GM23248 (cell line): Measurements from ENCODE around the gene IKBKG. TPM values are rescaled to one million over a fixed set of nuclear protein-coding genes. Genes with fewer than 3 reads are reported as not detected.
"Not testable (repeated sequence)": the region's sequence is repeated elsewhere in the genome, so short reads cannot be mapped to it uniquely, and the experiment has no call there.

Experiments used
- DNase-seq: peaks from one replicate; pipeline ENCODE4 v3.0.0-alpha.2; 2015
- H2AFZ ChIP-seq: fragments of 200-600 bp; sonication (generic); 2 replicates; pipeline ENCODE4 v1.6.1; 2016; ENCODE audit warnings: antibody characterized with exemption
- H3F3A ChIP-seq: fragments of 200-600 bp; sonication (generic); 2 replicates; pipeline ENCODE4 v1.6.1; 2016; ENCODE audit warnings: mild to moderate bottlenecking, antibody characterized with exemption, mixed run types; ENCODE audit not compliant: insufficient read depth
- H3K27ac ChIP-seq: fragments of 200-600 bp; sonication (generic); 2 replicates; pipeline ENCODE4 v1.5.1; 2016; ENCODE audit warnings: mild to moderate bottlenecking
- H3K27me3 ChIP-seq: fragments of 200-600 bp; sonication (generic); replicated peaks from 2 replicates; pipeline ENCODE4 v1.6.1; 2016; ENCODE audit warnings: mild to moderate bottlenecking; ENCODE audit not compliant: insufficient read depth
- H3K36me3 ChIP-seq: fragments of 200-600 bp; sonication (generic); 2 replicates; pipeline ENCODE4 v1.6.1; 2016; ENCODE audit warnings: low read depth, mild to moderate bottlenecking
- H3K4me1 ChIP-seq: fragments of 200-600 bp; sonication (generic); 2 replicates; pipeline ENCODE4 v1.6.1; 2016; ENCODE audit warnings: mild to moderate bottlenecking; ENCODE audit not compliant: insufficient read depth
- H3K4me2 ChIP-seq: fragments of 200-600 bp; sonication (generic); one replicate; pipeline ENCODE4 v1.6.1; 2016; ENCODE audit warnings: mild to moderate bottlenecking; ENCODE audit not compliant: unreplicated experiment
- H3K4me3 ChIP-seq: fragments of 200-600 bp; sonication (generic); 2 replicates; pipeline ENCODE4 v1.5.1; 2016; ENCODE audit warnings: mild to moderate bottlenecking
- H3K79me2 ChIP-seq: fragments of 200-600 bp; sonication (generic); 2 replicates; pipeline ENCODE4 v1.6.1; 2016; ENCODE audit warnings: mild to moderate bottlenecking; ENCODE audit not compliant: insufficient read depth
- H3K9ac ChIP-seq: fragments of 200-600 bp; sonication (generic); 2 replicates; pipeline ENCODE4 v1.6.1; 2016; ENCODE audit warnings: mild to moderate bottlenecking
- H3K9me2 ChIP-seq: fragments of 200-600 bp; sonication (generic); 2 replicates; pipeline ENCODE4 v1.6.1; 2016; ENCODE audit warnings: mixed run types, mild to moderate bottlenecking, moderate library complexity; ENCODE audit not compliant: insufficient read depth
- H3K9me3 ChIP-seq: fragments of 200-600 bp; sonication (generic); one replicate; pipeline ENCODE4 v1.6.1; 2017; ENCODE audit warnings: low read depth
- H4K20me1 ChIP-seq: fragments of 200-600 bp; sonication (generic); 2 replicates; pipeline ENCODE4 v1.6.0; 2016; ENCODE audit not compliant: insufficient read depth
- EZH2 ChIP-seq: fragments of 200-600 bp; sonication (generic); IDR thresholded peaks from 2 replicates; pipeline ENCODE4 v1.6.1; 2018; ENCODE audit warnings: antibody characterized with exemption, mild to moderate bottlenecking; ENCODE audit not compliant: insufficient read depth, poor library complexity, severe bottlenecking
- EZH2phosphoT487 ChIP-seq: fragments of 200-600 bp; sonication (generic); IDR thresholded peaks from 2 replicates; pipeline ENCODE4 v1.6.1; 2018; ENCODE audit warnings: antibody characterized with exemption, moderate library complexity, mild to moderate bottlenecking, low read depth; ENCODE audit not compliant: insufficient read depth
- WGBS, 2 experiments: methylation state at CpG; one replicate each; pipeline ENCODE4 v1.1.6; 2015 to 2017; ENCODE audit warnings: low lambda C conversion rate in 2 of 2, low coverage in 1 of 2; ENCODE audit errors: missing lambda C conversion rate in 2 of 2; 5-methylcytosine and 5-hydroxymethylcytosine counted together
- in situ Hi-C: fragments of 300-500 bp; cut with MboI; formaldehyde crosslinking; loops from 2 replicates; pipeline ENCODE4 v1.15.0; 2020
- polyA plus RNA-seq: library from polyadenylated mRNA; unstranded; fragments of >200 nt; fragmentation: Nextera tagmentation; extraction: Ambion mirVana; gene quantifications from 2 replicates; pipeline ENCODE4 v1.2.1, GENCODE V29; 2016
- total RNA-seq: library from RNA; depleted of rRNA; stranded (reverse); fragments of >200 nt; shearing (Covaris generic); gene quantifications from 2 replicates; pipeline ENCODE4 v1.2.3, GENCODE V29; 2014; rRNA removed

IKBKG gene, protein sequence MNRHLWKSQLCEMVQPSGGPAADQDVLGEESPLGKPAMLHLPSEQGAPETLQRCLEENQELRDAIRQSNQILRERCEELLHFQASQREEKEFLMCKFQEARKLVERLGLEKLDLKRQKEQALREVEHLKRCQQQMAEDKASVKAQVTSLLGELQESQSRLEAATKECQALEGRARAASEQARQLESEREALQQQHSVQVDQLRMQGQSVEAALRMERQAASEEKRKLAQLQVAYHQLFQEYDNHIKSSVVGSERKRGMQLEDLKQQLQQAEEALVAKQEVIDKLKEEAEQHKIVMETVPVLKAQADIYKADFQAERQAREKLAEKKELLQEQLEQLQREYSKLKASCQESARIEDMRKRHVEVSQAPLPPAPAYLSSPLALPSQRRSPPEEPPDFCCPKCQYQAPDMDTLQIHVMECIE
- total RNA-seq (18.0 and 25.9 TPM in 2 replicates), polyA plus RNA-seq (26.2 and 29.5 TPM in 2 replicates)

- peak within 1 kb of the TSS; percentile 74 for H2AFZ ChIP-seq
- 2% methylated on average over 24 of the region's 69 CpGs for WGBS, 2 experiments
- H3K4me3 ChIP-seq = peak within 1 kb of the TSS; percentile 98
- H3K27ac ChIP-seq = peak within 1 kb of the TSS; percentile 95
- no peaks in the 10 kb centered on the region for H3K27me3 ChIP-seq
- peaks cover 9% of the 10 kb centered on the region for H3K4me1 ChIP-seq
- no peaks in the 10 kb centered on the region for H4K20me1 ChIP-seq
- peak within 1 kb of the TSS; percentile 98 for H3K9ac ChIP-seq
- in situ Hi-C loops = no loop called here
- H3F3A ChIP-seq = peaks cover 11% of the 10 kb centered on the region; the same call in 1 of the 2 replicates
- no peaks in the 10 kb centered on the region for H3K9me3 ChIP-seq
- peaks cover 60% of the 10 kb centered on the region for H3K79me2 ChIP-seq
- DNase-seq = peak; percentile 92
- no peak for TF ChIP-seq EZH2phosphoT487
- TF ChIP-seq EZH2 = no peak
- H3K4me2 ChIP-seq = peak within 1 kb of the TSS; percentile 90
- H3K36me3 ChIP-seq = no peaks in the 10 kb centered on the region
- no peaks in the 10 kb centered on the region for H3K9me2 ChIP-seq
Measured at GRCh38 chrX:154547245-154548027, at the start of gene IKBKG. Gene IKBKG, plus strand, starts transcription at chrX:154547620. Its CDS starts 4,383 bp downstream, at chrX:154552003.

GRCh38 chrX:154501423-154501822 lies 46.0 kb upstream of the IKBKG start:
- H2AFZ ChIP-seq, H3K4me3 ChIP-seq, DNase-seq, H3K4me2 ChIP-seq, H3K79me2 ChIP-seq, H3K9me2 ChIP-seq, H3K9me3 ChIP-seq, H3K9ac ChIP-seq, H3K36me3 ChIP-seq, H3K27ac ChIP-seq, in situ Hi-C loops, H3K27me3 ChIP-seq, H4K20me1 ChIP-seq, H3F3A ChIP-seq: not testable (repeated sequence)
- WGBS, 2 experiments = 86 to 88% methylated on average over 4 to 7 of the region's 7 CpGs
- peaks cover 11% of the 10 kb centered on the region for H3K4me1 ChIP-seq

DNA sequence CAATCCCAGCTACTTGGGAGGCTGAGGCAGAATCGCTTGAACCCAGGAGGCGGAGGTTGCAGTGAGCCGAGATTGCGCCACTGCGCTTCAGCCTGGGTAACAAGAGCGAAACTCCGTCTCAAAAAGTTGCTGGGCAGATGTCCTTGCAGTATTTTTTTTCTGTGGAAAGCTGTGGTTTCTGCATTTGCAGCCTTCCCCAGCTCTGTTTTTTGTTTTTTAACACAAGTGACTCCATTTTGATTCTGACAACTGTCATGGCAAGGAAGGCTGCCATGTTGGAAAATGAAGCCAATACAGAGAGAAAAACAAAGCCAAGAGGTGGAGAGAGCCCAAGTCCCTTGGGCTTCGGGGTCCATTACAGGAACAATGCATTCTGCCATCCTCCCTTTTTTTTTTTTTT lies 45.3 kb upstream of the IKBKG start:
- Histone ChIP-seq H3K9me2 (no peaks in the 10 kb centered on the region), H3K79me2 (no peaks in the 10 kb centered on the region), H3K4me2 (no peak overlapping the region), H3K27ac (no peak overlapping the region), H3K9ac (no peak overlapping the region), H2AFZ (no peak overlapping the region), H4K20me1 (no peaks in the 10 kb centered on the region), H3K36me3 (no peaks in the 10 kb centered on the region), H3F3A (no peaks in the 10 kb centered on the region), H3K9me3 (no peaks in the 10 kb centered on the region), H3K4me1 (peaks cover 11% of the 10 kb centered on the region), H3K27me3 (no peaks in the 10 kb centered on the region), H3K4me3 (no peak overlapping the region)
- TF ChIP-seq EZH2phosphoT487 (no peak), EZH2 (no peak)
- in situ Hi-C loops = no loop called here
- WGBS, 2 experiments = 82 to 85% methylated on average over 8 of the region's 8 CpGs
- no peak for DNase-seq

- Histone ChIP-seq H3K27me3 (no peaks in the 10 kb centered on the region), H3K9me3 (no peaks in the 10 kb centered on the region), H4K20me1 (no peaks in the 10 kb centered on the region), H3F3A (no peaks in the 10 kb centered on the region), H2AFZ (no peak overlapping the region), H3K4me1 (peaks cover 11% of the 10 kb centered on the region), H3K4me2 (no peak overlapping the region), H3K9ac (no peak overlapping the region), H3K9me2 (no peaks in the 10 kb centered on the region), H3K4me3 (no peak overlapping the region), H3K79me2 (no peaks in the 10 kb centered on the region), H3K36me3 (no peaks in the 10 kb centered on the region), H3K27ac (no peak overlapping the region)
- TF ChIP-seq EZH2 = no peak
- TF ChIP-seq EZH2phosphoT487 = no peak
- DNase-seq = no peak
- 33 to 36% methylated on average over 3 of the region's 3 CpGs for WGBS, 2 experiments
- in situ Hi-C loops = no loop called here
Measured at GRCh38 chrX:154502989-154503388, 44.4 kb upstream of the IKBKG start.
